Testis (tissue), 2 donors: ENCODE data around the gene DENND5B.

Experiments
- POLR2A ChIP-seq: fragments of 450-650 bp; IDR thresholded peaks from one replicate; pipeline ENCODE4 v1.6.1; 2017; ENCODE audit warnings: antibody characterized with exemption, mild to moderate bottlenecking, moderate library complexity
- TF ChIP-seq, protein P1 (sequence below), 3 experiments: fragments of 450-650 bp in 2 of 3; fragments of 200-600 bp in 1 of 3; sonication (generic) in 1 of 3; IDR thresholded peaks; one replicate each; pipeline ENCODE4 v1.5.1; 2016 to 2019; ENCODE audit warnings: antibody characterized with exemption in 3 of 3, mild to moderate bottlenecking in 2 of 3, moderate library complexity in 1 of 3

GRCh38 chr12:31566547-31566946, 24.4 kb downstream of the DENND5B start:
- TF ChIP-seq, protein P1, sequence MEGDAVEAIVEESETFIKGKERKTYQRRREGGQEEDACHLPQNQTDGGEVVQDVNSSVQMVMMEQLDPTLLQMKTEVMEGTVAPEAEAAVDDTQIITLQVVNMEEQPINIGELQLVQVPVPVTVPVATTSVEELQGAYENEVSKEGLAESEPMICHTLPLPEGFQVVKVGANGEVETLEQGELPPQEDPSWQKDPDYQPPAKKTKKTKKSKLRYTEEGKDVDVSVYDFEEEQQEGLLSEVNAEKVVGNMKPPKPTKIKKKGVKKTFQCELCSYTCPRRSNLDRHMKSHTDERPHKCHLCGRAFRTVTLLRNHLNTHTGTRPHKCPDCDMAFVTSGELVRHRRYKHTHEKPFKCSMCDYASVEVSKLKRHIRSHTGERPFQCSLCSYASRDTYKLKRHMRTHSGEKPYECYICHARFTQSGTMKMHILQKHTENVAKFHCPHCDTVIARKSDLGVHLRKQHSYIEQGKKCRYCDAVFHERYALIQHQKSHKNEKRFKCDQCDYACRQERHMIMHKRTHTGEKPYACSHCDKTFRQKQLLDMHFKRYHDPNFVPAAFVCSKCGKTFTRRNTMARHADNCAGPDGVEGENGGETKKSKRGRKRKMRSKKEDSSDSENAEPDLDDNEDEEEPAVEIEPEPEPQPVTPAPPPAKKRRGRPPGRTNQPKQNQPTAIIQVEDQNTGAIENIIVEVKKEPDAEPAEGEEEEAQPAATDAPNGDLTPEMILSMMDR (IDR thresholded peaks at IDR 0.05) = no peak
- no peak for TF ChIP-seq POLR2A
